Measurements from ENCODE around the gene UBTD2. TPM values are rescaled to one million over a fixed set of nuclear protein-coding genes. Genes with fewer than 3 reads are reported as not detected.
"Not testable (repeated sequence)": the region's sequence is repeated elsewhere in the genome, so short reads cannot be mapped to it uniquely, and the experiment has no call there.

Gene UBTD2
- total and polyA plus RNA-seq, 2 donors from 2014 or later = 12.9 to 17.8 TPM

DNA sequence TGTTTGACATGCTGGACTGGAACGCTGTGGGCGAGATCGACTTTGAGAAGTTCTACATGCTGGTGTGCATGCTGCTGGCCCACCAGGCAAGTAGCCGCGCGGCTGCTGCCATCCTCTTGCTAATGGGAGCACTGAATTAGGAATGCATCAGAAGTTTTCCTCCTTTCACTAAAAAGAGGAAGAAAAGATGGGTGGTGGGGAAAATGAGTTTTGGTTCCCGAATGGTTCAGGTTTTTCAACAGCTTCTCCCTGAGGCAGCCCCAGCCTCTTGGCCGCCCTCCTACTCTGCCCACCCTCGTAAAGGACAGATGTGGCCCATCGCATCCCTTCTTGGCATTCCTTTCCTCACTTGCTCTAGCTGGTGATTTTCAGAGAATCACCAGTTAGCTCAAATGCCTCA, 84.1 kb downstream of the UBTD2 start:
- no peak for TF ChIP-seq CTCF (IDR thresholded peaks at IDR 0.05; ENCODE audit: borderline replicate concordance, extremely low read depth, insufficient read depth)
- intact Hi-C loops (cut with DNase I) = no loop called here
- DNase-seq = no peak
- H3K27me3 ChIP-seq (ENCODE audit: control insufficient read depth, insufficient read depth, low read length) = no peaks in the 10 kb centered on the region
- no peak overlapping the region for H3K4me3 ChIP-seq (ENCODE audit: low read length in 3 of 3)
- FAIRE-seq = no peak
- no peaks in the 10 kb centered on the region for H3K36me3 ChIP-seq (ENCODE audit: control insufficient read depth in 2 of 3, insufficient read depth in 3 of 3, low read length in 3 of 3)
- no peak overlapping the region for H3K27ac ChIP-seq (ENCODE audit: low read depth in 2 of 2, low read length in 2 of 2)
- H3K4me1 ChIP-seq (ENCODE audit: control insufficient read depth in 2 of 3, insufficient read depth in 2 of 3, low read depth in 1 of 3, low read length in 3 of 3) = no peaks in the 10 kb centered on the region
- H3K9me3 ChIP-seq (ENCODE audit: control insufficient read depth in 2 of 3, insufficient read depth in 1 of 3, low read length in 3 of 3) = no peaks in the 10 kb centered on the region
- no peak overlapping the region for H3K9ac ChIP-seq (ENCODE audit: low read length in 3 of 3)

- FAIRE-seq; H3K4me1 ChIP-seq (ENCODE audit: control insufficient read depth in 2 of 3, insufficient read depth in 2 of 3, low read depth in 1 of 3, low read length in 3 of 3); intact Hi-C loops (cut with DNase I); H3K27me3 ChIP-seq (ENCODE audit: control insufficient read depth, insufficient read depth, low read length); H3K9ac ChIP-seq (ENCODE audit: low read length in 3 of 3); H3K27ac ChIP-seq (ENCODE audit: low read depth in 2 of 2, low read length in 2 of 2); H3K36me3 ChIP-seq (ENCODE audit: control insufficient read depth in 2 of 3, insufficient read depth in 3 of 3, low read length in 3 of 3); DNase-seq; H3K9me3 ChIP-seq (ENCODE audit: control insufficient read depth in 2 of 3, insufficient read depth in 1 of 3, low read length in 3 of 3); H3K4me3 ChIP-seq (ENCODE audit: low read length in 3 of 3): not testable (repeated sequence)
These were observed 85.8 kb downstream of the UBTD2 start for GRCh38 chr5:172197775-172198174.

DNA sequence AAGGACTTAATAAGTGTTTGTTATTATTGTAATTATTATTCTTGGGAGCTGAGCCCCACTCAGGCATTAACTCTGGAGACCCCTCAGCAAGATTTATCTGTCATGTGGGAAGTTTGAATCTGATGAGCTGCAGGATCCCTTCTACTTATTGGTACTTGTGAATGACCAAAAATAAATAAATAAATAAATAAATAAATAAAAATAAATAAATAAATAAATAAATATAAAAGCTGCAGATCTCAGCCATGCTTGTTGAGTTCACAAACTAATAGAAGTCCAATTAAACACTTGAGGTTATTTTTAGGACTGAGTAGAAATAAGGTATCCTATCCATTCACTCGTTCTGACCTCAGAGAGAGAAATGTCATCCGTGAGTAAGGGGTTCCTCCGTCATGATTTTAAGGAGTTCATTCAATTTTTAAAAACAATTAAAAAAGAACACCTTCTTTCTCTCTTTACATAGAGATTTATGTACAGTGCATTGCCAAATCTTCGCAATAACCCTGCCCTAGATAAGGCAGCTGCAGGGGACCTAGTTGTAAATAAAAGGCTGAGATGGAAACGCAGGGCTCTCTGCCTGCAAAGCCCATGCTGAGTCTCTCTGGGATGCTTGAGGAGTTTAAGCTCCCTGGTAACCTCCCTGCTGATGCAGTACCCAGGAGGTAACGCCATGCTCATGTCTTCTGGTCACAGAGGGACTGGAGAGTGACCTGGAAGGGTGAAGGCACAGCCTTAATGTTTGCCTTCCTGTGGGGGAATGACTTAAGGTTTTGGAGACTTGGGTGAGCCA, 88.4 kb downstream of the UBTD2 start:
- Histone ChIP-seq H3K4me3 (ENCODE audit: low read length in 3 of 3) (no peak overlapping the region), H3K36me3 (ENCODE audit: control insufficient read depth in 2 of 3, insufficient read depth in 3 of 3, low read length in 3 of 3) (no peaks in the 10 kb centered on the region), H3K9ac (ENCODE audit: low read length in 3 of 3) (no peak overlapping the region), H3K9me3 (ENCODE audit: control insufficient read depth in 2 of 3, insufficient read depth in 1 of 3, low read length in 3 of 3) (no peaks in the 10 kb centered on the region), H3K4me1 (ENCODE audit: control insufficient read depth in 2 of 3, insufficient read depth in 2 of 3, low read depth in 1 of 3, low read length in 3 of 3) (no peaks in the 10 kb centered on the region), H3K27me3 (ENCODE audit: control insufficient read depth, insufficient read depth, low read length) (no peaks in the 10 kb centered on the region), H3K27ac (ENCODE audit: low read depth in 2 of 2, low read length in 2 of 2) (no peak overlapping the region)
- FAIRE-seq (no peak), DNase-seq (no peak)
- TF ChIP-seq CTCF (IDR thresholded peaks at IDR 0.05; ENCODE audit: borderline replicate concordance, extremely low read depth, insufficient read depth) = no peak
- intact Hi-C loops (cut with DNase I) = no loop called here

DNA sequence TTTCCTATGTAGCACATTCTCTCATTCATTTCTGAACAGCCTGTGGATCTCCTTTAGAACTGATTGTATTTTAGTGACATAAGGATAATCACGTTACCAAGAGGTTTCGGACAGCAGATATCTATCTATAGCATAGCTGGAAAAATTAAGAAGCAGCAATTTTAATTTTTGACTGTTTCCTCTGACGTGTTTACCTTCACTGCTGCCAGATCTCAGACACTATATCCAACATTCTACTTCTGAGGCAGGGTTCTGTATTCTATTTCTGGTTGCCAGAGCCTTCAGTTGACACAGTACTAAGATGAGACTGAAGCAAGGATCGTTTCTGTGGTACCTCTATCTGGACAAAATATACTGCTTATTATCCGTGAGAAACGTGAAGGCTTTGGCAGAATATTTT, 89.7 kb downstream of the UBTD2 start, which contains the start of gene EFCAB9:
EFCAB9 (plus strand) TSS at position 301 of the 400 bp plus-strand sequence; CDS start at position 302, 1 bp downstream.
- FAIRE-seq (no peak), DNase-seq (no peak)
- Histone ChIP-seq H3K9me3 (ENCODE audit: control insufficient read depth in 2 of 3, insufficient read depth in 1 of 3, low read length in 3 of 3) (no peaks in the 10 kb centered on the region), H3K4me1 (ENCODE audit: control insufficient read depth in 2 of 3, insufficient read depth in 2 of 3, low read depth in 1 of 3, low read length in 3 of 3) (peaks cover 0 to 2% (median 0%) of the 10 kb centered on the region in 3 donors), H3K27ac (ENCODE audit: low read depth in 2 of 2, low read length in 2 of 2) (no peak within 1 kb of the TSS), H3K4me3 (ENCODE audit: low read length in 3 of 3) (no peak within 1 kb of the TSS), H3K9ac (ENCODE audit: low read length in 3 of 3) (no peak within 1 kb of the TSS), H3K36me3 (ENCODE audit: control insufficient read depth in 2 of 3, insufficient read depth in 3 of 3, low read length in 3 of 3) (no peaks in the 10 kb centered on the region), H3K27me3 (ENCODE audit: control insufficient read depth, insufficient read depth, low read length) (no peaks in the 10 kb centered on the region)
- no peak for TF ChIP-seq CTCF (IDR thresholded peaks at IDR 0.05; ENCODE audit: borderline replicate concordance, extremely low read depth, insufficient read depth)
- intact Hi-C loops (cut with DNase I) = no loop called here

All from kidney (tissue), 14 donors.